Measurements from ENCODE around the gene SFTPD. TPM values are rescaled to one million over a fixed set of nuclear protein-coding genes. Genes with fewer than 3 reads are reported as not detected.

SFTPD gene
- polyA plus RNA-seq, 1 of the 3 experiments (the other 2 are of a cell fraction) = 0.03 TPM

DNA sequence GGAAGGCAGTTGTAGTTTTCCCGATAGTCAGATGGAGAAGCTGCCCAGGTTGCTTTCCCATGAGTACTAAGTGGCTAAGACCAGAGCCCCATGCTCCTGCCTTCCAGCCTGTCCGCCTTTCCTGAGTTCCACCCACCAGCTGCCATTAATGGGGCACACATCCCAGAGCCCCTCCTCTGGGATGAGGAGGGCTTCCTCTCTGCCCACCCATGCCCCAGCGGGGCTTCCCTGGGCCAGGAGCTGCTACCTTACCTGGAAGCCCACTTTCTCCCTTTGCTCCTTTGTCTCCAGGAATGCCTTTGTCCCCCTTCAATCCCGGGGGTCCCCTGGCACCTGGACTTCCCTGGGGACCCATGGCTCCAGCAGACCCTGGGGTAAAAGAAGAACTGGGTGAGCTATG, 7.8 kb downstream of the SFTPD start:
- Histone ChIP-seq H2AFZ (ENCODE audit: low read depth) (no peak overlapping the region), H3K36me3 (replicated peaks in 1 of 2; ENCODE audit: control insufficient read depth in 1 of 2, insufficient read depth in 2 of 2, low read length in 1 of 2) (no peaks in the 10 kb centered on the region), H3F3A (replicated peaks; ENCODE audit: insufficient read depth) (no peaks in the 10 kb centered on the region), H3K9me2 (no peaks in the 10 kb centered on the region), H3K9me3 (no peaks in the 10 kb centered on the region), H3K79me2 (ENCODE audit: insufficient read depth) (no peaks in the 10 kb centered on the region), H3K4me3 (ENCODE audit: low read depth in 2 of 2, low read length in 1 of 2) (no peak overlapping the region), H3K4me1 (ENCODE audit: control insufficient read depth in 1 of 2, insufficient read depth in 2 of 2, low read depth in 1 of 2, low read length in 1 of 2) (peaks cover 0 to 4% of the 10 kb centered on the region in 2 experiments; a peak in 1 of 4 replicates), H3K27ac (ENCODE audit: low read depth in 2 of 2, low read length in 1 of 2) (no peak overlapping the region), H3K9ac (no peak overlapping the region), H4K20me1 (ENCODE audit: insufficient read depth) (no peaks in the 10 kb centered on the region), H3K4me2 (no peak overlapping the region), H3K27me3 (ENCODE audit: insufficient read depth) (no peaks in the 10 kb centered on the region)
- DNase-seq = no peak
- CTCF ChIA-PET = no interaction called here
- POLR2A ChIA-PET = no interaction called here
- WGBS (ENCODE audit: low lambda C conversion rate) = 39% methylated on average over 3 of the region's 4 CpGs
- no peak for TF ChIP-seq EP300 (IDR thresholded peaks at IDR 0.05; ENCODE audit: borderline replicate concordance in 1 of 2, low read depth in 1 of 2, low read length in 1 of 2)
- no peak for TF ChIP-seq NRF1 (IDR thresholded peaks at IDR 0.05; ENCODE audit: low read depth, low read length)
- no peak for TF ChIP-seq MEF2A (IDR thresholded peaks at IDR 0.05; ENCODE audit: borderline replicate concordance, low read depth)
- TF ChIP-seq MXI1 (IDR thresholded peaks at IDR 0.05; ENCODE audit: low read depth, low read length) = no peak
- no peak for TF ChIP-seq RXRA (IDR thresholded peaks at IDR 0.05; ENCODE audit: borderline replicate concordance, low read depth)
- TF ChIP-seq TCF12 (IDR thresholded peaks at IDR 0.05) = no peak
- TF ChIP-seq TAF1 (IDR thresholded peaks at IDR 0.05; ENCODE audit: borderline replicate concordance, low read depth, low read length) = no peak
- TF ChIP-seq, protein P1, sequence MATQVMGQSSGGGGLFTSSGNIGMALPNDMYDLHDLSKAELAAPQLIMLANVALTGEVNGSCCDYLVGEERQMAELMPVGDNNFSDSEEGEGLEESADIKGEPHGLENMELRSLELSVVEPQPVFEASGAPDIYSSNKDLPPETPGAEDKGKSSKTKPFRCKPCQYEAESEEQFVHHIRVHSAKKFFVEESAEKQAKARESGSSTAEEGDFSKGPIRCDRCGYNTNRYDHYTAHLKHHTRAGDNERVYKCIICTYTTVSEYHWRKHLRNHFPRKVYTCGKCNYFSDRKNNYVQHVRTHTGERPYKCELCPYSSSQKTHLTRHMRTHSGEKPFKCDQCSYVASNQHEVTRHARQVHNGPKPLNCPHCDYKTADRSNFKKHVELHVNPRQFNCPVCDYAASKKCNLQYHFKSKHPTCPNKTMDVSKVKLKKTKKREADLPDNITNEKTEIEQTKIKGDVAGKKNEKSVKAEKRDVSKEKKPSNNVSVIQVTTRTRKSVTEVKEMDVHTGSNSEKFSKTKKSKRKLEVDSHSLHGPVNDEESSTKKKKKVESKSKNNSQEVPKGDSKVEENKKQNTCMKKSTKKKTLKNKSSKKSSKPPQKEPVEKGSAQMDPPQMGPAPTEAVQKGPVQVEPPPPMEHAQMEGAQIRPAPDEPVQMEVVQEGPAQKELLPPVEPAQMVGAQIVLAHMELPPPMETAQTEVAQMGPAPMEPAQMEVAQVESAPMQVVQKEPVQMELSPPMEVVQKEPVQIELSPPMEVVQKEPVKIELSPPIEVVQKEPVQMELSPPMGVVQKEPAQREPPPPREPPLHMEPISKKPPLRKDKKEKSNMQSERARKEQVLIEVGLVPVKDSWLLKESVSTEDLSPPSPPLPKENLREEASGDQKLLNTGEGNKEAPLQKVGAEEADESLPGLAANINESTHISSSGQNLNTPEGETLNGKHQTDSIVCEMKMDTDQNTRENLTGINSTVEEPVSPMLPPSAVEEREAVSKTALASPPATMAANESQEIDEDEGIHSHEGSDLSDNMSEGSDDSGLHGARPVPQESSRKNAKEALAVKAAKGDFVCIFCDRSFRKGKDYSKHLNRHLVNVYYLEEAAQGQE (IDR thresholded peaks at IDR 0.05; ENCODE audit: low read depth, low read length) = no peak
- TF ChIP-seq TEAD4 (IDR thresholded peaks at IDR 0.05; ENCODE audit: borderline replicate concordance, insufficient read depth) = no peak
- no peak for TF ChIP-seq GABPA (IDR thresholded peaks at IDR 0.05; ENCODE audit: low read depth)
- no peak for TF ChIP-seq NFIC (IDR thresholded peaks at IDR 0.05; ENCODE audit: borderline replicate concordance)
- no peak for TF ChIP-seq CHD2 (IDR thresholded peaks at IDR 0.05; ENCODE audit: low read length, partially characterized antibody)

GRCh38 chr10:79940431-79940830, 8.5 kb downstream of the SFTPD start:
- TF ChIP-seq EP300 (IDR thresholded peaks at IDR 0.05; ENCODE audit: borderline replicate concordance in 1 of 2, low read depth in 1 of 2, low read length in 1 of 2) (no peak), PBX3 (IDR thresholded peaks at IDR 0.05) (no peak)
- H3K9me2 ChIP-seq = no peaks in the 10 kb centered on the region
- H3K27me3 ChIP-seq (ENCODE audit: insufficient read depth) = no peaks in the 10 kb centered on the region
- ChIA-PET CTCF (interaction anchor here (0.6 to 1.8 kb wide), 3 partner anchors 10 to 378 kb away, joined by 3 to 5 read pairs (median 4); no protein-coding TSS in a partner anchor), POLR2A (no interaction called here)
- no peak overlapping the region for H3K27ac ChIP-seq (ENCODE audit: low read depth in 2 of 2, low read length in 1 of 2)
- no peaks in the 10 kb centered on the region for H3K36me3 ChIP-seq (replicated peaks in 1 of 2; ENCODE audit: control insufficient read depth in 1 of 2, insufficient read depth in 2 of 2, low read length in 1 of 2)
- H2AFZ ChIP-seq (ENCODE audit: low read depth) = no peak overlapping the region
- H3K9me3 ChIP-seq = no peaks in the 10 kb centered on the region
- no peaks in the 10 kb centered on the region for H4K20me1 ChIP-seq (ENCODE audit: insufficient read depth)
- no peak for DNase-seq
- peaks cover 0 to 4% of the 10 kb centered on the region in 2 experiments; a peak in 1 of 4 replicates for H3K4me1 ChIP-seq (ENCODE audit: control insufficient read depth in 1 of 2, insufficient read depth in 2 of 2, low read depth in 1 of 2, low read length in 1 of 2)
- no peak overlapping the region for H3K4me3 ChIP-seq (ENCODE audit: low read depth in 2 of 2, low read length in 1 of 2)
- H3K79me2 ChIP-seq (ENCODE audit: insufficient read depth) = no peaks in the 10 kb centered on the region
- H3K4me2 ChIP-seq = no peak overlapping the region
- H3K9ac ChIP-seq = no peak overlapping the region
- no peaks in the 10 kb centered on the region for H3F3A ChIP-seq (replicated peaks; ENCODE audit: insufficient read depth)
